Measurements from ENCODE around the gene AMBRA1. TPM values are rescaled to one million over a fixed set of nuclear protein-coding genes. Genes with fewer than 3 reads are reported as not detected.
A peak's percentile ranks its signal among the peaks of the same experiment; 100 is the strongest.

The AMBRA1 gene
- total and polyA plus RNA-seq, 8 donors: 4.6 to 59.4 (median 23.3) TPM

GRCh38 chr11:46346886-46347636 is 246.8 kb downstream of the AMBRA1 start, which contains the start of gene DGKZ:
DGKZ (plus strand) TSS chr11:46347463; CDS start chr11:46347660, 197 bp downstream.
- WGBS, 5 donors: 8 to 16% (median 12%) methylated on average over 21 to 80 of the region's 80 CpGs
- TF ChIP-seq EP300 (IDR thresholded peaks at IDR 0.05) (no peak), CTCF (IDR thresholded peaks at IDR 0.05) (peak in 5 of 7 experiments; percentile 11 to 99 (median 63)), POLR2AphosphoS5 (IDR thresholded peaks at IDR 0.05) (peak in 2 of 3 donors; percentile 12 to 48), POLR2A (IDR thresholded peaks at IDR 0.05) (no peak)
- Histone ChIP-seq H3K4me3 (peak within 1 kb of the TSS; percentile 69 to 93 (median 82)), H3K9me3 (no peaks in the 10 kb centered on the region), H3K27me3 (no peaks in the 10 kb centered on the region), H3K36me3 (no peaks in the 10 kb centered on the region), H3K4me1 (peaks cover 31 to 63% (median 59%) of the 10 kb centered on the region in 4 donors), H3K27ac (peak within 1 kb of the TSS; percentile 76 to 90 (median 84))
- intact Hi-C loops (cut with DNase I; ENCODE audit: low total_unique reads): no loop called here
- peak; percentile 92 to 96 for DNase-seq

Small RNAs within 50 kb of the gene (small RNA-seq; reads per million reads assigned to genes)
- gene MIR3160-1 (0 reads per million in 4 donors), gene MIR4688 (0 reads per million in 4 donors)

Other genes starting within 250 kb of the AMBRA1 start
- 100 to 1,000 TPM in 3 of 5 donors, 10 to 100 TPM in 2; 24.0 to 405 (median 102) TPM for gene DGKZ, start 246.6 kb downstream of the AMBRA1 start, total RNA-seq
- 10 to 100 TPM; 26.9 to 47.5 (median 35.0) TPM for gene DGKZ, start 246.6 kb downstream of the AMBRA1 start, polyA plus RNA-seq
- 100 to 1,000 TPM in 1 of 5 donors, 10 to 100 TPM in 3, 1 to 10 TPM in 1; 5.5 to 151 (median 21.0) TPM for gene MDK, start 212.4 kb downstream of the AMBRA1 start, total RNA-seq
- 10 to 100 TPM; 22.5 to 56.5 (median 29.2) TPM for gene MDK, start 212.4 kb downstream of the AMBRA1 start, polyA plus RNA-seq
- gene CHRM4, start 202.2 kb downstream of the AMBRA1 start, total RNA-seq: 1 to 10 TPM in 1 of 5 donors, under 1 TPM in 1, not detected in 3; 0.37 to 2.8 TPM
- gene CHRM4, start 202.2 kb downstream of the AMBRA1 start, polyA plus RNA-seq: not detected
- gene HARBI1, start 23.2 kb upstream of the AMBRA1 start, total RNA-seq: 1 to 10 TPM in 2 of 5 donors, not detected in 3; 1.0 to 3.7 TPM
- gene HARBI1, start 23.2 kb upstream of the AMBRA1 start, polyA plus RNA-seq: 1 to 10 TPM; 1.3 to 4.0 (median 2.3) TPM
- gene ATG13, start 23.5 kb upstream of the AMBRA1 start, total RNA-seq: 100 to 1,000 TPM; 103 to 286 (median 115) TPM
- gene ATG13, start 23.5 kb upstream of the AMBRA1 start, polyA plus RNA-seq: 10 to 100 TPM; 17.3 to 44.5 (median 42.5) TPM
- gene ARHGAP1, start 106.6 kb upstream of the AMBRA1 start, total RNA-seq: 10 to 100 TPM; 21.1 to 82.9 (median 35.6) TPM
- 10 to 100 TPM; 21.2 to 29.3 (median 28.0) TPM for gene ARHGAP1, start 106.6 kb upstream of the AMBRA1 start, polyA plus RNA-seq
- gene ZNF408, start 107.0 kb upstream of the AMBRA1 start, total RNA-seq: 10 to 100 TPM in 2 of 5 donors, 1 to 10 TPM in 3; 5.5 to 14.6 (median 6.5) TPM
- gene ZNF408, start 107.0 kb upstream of the AMBRA1 start, polyA plus RNA-seq: 1 to 10 TPM; 7.2 to 8.6 (median 7.6) TPM
- under 1 TPM in 1 of 5 donors, not detected in 4; 0.92 TPM for gene F2, start 125.2 kb upstream of the AMBRA1 start, total RNA-seq
- gene F2, start 125.2 kb upstream of the AMBRA1 start, polyA plus RNA-seq: under 1 TPM in 2 of 3 donors, not detected in 1; 0.19 to 0.33 TPM